HepG2 (cell line): ENCODE results near the gene PRIM2.

ENCODE experiments used
- EED ChIP-seq: sonication (generic); formaldehyde crosslinking; IDR thresholded peaks from 2 replicates; pipeline ENCODE4 v1.5.0; 2020; ENCODE audit warnings: mild to moderate bottlenecking, missing genetic modification reagents
- GTF3A ChIP-seq: sonication (generic); formaldehyde crosslinking; conservative IDR thresholded peaks from 2 replicates; pipeline ENCODE4 v1.4.0; 2020; ENCODE audit warnings: mild to moderate bottlenecking, missing genetic modification reagents
- POLR2A ChIP-seq, 2 experiments: IDR thresholded peaks; 2 replicates each; pipeline ENCODE4 v1.6.1; 2011; ENCODE audit warnings: low read depth in 2 of 2, low read length in 2 of 2, mild to moderate bottlenecking in 1 of 2, moderate library complexity in 1 of 2; ENCODE audit not compliant: insufficient read depth in 1 of 2
- RNF2 ChIP-seq: fragments of 450-650 bp; conservative IDR thresholded peaks from 2 replicates; pipeline ENCODE4 v1.6.1; 2016; ENCODE audit warnings: low read depth
- ZSCAN25 ChIP-seq: sonication (generic); formaldehyde crosslinking; IDR thresholded peaks from 2 replicates; pipeline ENCODE4 v1.8.0; 2022; ENCODE audit warnings: mild to moderate bottlenecking, missing genetic modification reagents
- TF ChIP-seq, protein P1 (sequence below): sonication (generic); formaldehyde crosslinking; IDR thresholded peaks from 2 replicates; pipeline ENCODE4 v1.5.0; 2020; ENCODE audit warnings: mild to moderate bottlenecking, missing genetic modification reagents, moderate library complexity

GRCh38 chr6:57421503-57421902 lies 104.1 kb downstream of the PRIM2 start:
- no peak for TF ChIP-seq ZSCAN25 (CRISPR knock-in tag)
- TF ChIP-seq RNF2: no peak
- no peak for TF ChIP-seq GTF3A
- no peak for TF ChIP-seq EED
- TF ChIP-seq, protein P1, sequence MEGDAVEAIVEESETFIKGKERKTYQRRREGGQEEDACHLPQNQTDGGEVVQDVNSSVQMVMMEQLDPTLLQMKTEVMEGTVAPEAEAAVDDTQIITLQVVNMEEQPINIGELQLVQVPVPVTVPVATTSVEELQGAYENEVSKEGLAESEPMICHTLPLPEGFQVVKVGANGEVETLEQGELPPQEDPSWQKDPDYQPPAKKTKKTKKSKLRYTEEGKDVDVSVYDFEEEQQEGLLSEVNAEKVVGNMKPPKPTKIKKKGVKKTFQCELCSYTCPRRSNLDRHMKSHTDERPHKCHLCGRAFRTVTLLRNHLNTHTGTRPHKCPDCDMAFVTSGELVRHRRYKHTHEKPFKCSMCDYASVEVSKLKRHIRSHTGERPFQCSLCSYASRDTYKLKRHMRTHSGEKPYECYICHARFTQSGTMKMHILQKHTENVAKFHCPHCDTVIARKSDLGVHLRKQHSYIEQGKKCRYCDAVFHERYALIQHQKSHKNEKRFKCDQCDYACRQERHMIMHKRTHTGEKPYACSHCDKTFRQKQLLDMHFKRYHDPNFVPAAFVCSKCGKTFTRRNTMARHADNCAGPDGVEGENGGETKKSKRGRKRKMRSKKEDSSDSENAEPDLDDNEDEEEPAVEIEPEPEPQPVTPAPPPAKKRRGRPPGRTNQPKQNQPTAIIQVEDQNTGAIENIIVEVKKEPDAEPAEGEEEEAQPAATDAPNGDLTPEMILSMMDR (CRISPR knock-in tag): no peak
- no peak for TF ChIP-seq POLR2A (IDR thresholded peaks at IDR 0.05; ENCODE audit: insufficient read depth in 1 of 2, low read depth in 2 of 2, low read length in 2 of 2)
